ENCODE measurements around the gene ADGB.

Gene ADGB

GRCh38 chr6:146689806-146690205 is 91.0 kb downstream of the ADGB start:
- TF ChIP-seq CTCF (IDR thresholded peaks at IDR 0.05; ENCODE audit: low read depth, low read length): no peak
- no peak for DNase-seq (ENCODE audit: extremely low read depth, low read depth)

GRCh38 chr6:146693342-146693741 is 94.6 kb downstream of the ADGB start:
- no peak for TF ChIP-seq CTCF (IDR thresholded peaks at IDR 0.05; ENCODE audit: low read depth, low read length)
- DNase-seq (ENCODE audit: extremely low read depth, low read depth): no peak

- no peak for DNase-seq (ENCODE audit: extremely low read depth, low read depth)
- no peak for TF ChIP-seq CTCF (IDR thresholded peaks at IDR 0.05; ENCODE audit: low read depth, low read length)
Measured at GRCh38 chr6:146697921-146698320, 99.1 kb downstream of the ADGB start.

GRCh38 chr6:146700078-146700686 is 101.4 kb downstream of the ADGB start:
- DNase-seq (ENCODE audit: extremely low read depth, low read depth): peak; percentile 61
- TF ChIP-seq CTCF (IDR thresholded peaks at IDR 0.05; ENCODE audit: low read depth, low read length): peak; percentile 68

GRCh38 chr6:146701632-146702031 is 102.9 kb downstream of the ADGB start:
- TF ChIP-seq CTCF (IDR thresholded peaks at IDR 0.05; ENCODE audit: low read depth, low read length): no peak
- DNase-seq (ENCODE audit: extremely low read depth, low read depth): no peak

GRCh38 chr6:146709036-146709622 is 110.4 kb downstream of the ADGB start:
- no peak for TF ChIP-seq CTCF (IDR thresholded peaks at IDR 0.05; ENCODE audit: low read depth, low read length)
- no peak for DNase-seq (ENCODE audit: extremely low read depth, low read depth)

GRCh38 chr6:146719387-146719786 is 120.6 kb downstream of the ADGB start:
- no peak for TF ChIP-seq CTCF (IDR thresholded peaks at IDR 0.05; ENCODE audit: low read depth, low read length)
- no peak for DNase-seq (ENCODE audit: extremely low read depth, low read depth)

All from AG09319 (cell line).